Fibroblast of lung (primary cell): ENCODE results near the gene CLK4.

Experiments
- EZH2 ChIP-seq: IDR thresholded peaks from 2 replicates; pipeline ENCODE4 v1.5.1; 2012; ENCODE audit warnings: low read length, control low read depth, mild to moderate bottlenecking; ENCODE audit errors: missing control alignments
- TF ChIP-seq, protein P1 (sequence below), 2 donors: IDR thresholded peaks in 1 of 2; conservative IDR thresholded peaks in 1 of 2; 1 replicate in 1 of 2; 2 replicates in 1 of 2; pipeline ENCODE4 v1.5.1; 2011 to 2012; ENCODE audit warnings: low read length in 2 of 2, control low read depth in 1 of 2, inconsistent platforms in 1 of 2, low read depth in 1 of 2, mild to moderate bottlenecking in 1 of 2

DNA sequence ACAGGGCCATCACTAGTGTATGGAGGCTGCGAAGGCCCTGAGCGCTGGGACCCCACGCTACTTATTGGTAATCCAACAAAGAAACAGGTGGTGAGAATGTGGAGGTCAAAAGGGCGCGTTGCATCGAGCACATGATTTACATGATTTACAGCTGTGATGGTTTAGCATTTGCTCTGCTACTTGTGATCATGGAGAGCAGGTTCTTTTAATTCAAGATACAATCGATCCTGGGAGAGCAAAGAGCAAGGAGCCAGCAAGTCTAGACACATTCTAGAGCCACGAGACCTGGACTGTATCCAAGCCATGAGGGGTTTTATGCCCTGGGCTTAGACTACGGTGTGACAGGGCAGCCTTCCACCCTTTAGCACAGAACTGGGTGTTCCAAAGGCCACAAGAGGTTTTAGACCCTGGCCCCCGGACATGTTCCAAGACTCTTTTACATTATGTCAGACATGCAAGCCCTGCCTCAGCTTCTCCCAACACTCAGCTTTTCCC is 47.0 kb upstream of the CLK4 start:
- TF ChIP-seq, protein P1, sequence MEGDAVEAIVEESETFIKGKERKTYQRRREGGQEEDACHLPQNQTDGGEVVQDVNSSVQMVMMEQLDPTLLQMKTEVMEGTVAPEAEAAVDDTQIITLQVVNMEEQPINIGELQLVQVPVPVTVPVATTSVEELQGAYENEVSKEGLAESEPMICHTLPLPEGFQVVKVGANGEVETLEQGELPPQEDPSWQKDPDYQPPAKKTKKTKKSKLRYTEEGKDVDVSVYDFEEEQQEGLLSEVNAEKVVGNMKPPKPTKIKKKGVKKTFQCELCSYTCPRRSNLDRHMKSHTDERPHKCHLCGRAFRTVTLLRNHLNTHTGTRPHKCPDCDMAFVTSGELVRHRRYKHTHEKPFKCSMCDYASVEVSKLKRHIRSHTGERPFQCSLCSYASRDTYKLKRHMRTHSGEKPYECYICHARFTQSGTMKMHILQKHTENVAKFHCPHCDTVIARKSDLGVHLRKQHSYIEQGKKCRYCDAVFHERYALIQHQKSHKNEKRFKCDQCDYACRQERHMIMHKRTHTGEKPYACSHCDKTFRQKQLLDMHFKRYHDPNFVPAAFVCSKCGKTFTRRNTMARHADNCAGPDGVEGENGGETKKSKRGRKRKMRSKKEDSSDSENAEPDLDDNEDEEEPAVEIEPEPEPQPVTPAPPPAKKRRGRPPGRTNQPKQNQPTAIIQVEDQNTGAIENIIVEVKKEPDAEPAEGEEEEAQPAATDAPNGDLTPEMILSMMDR (conservative IDR thresholded peaks at IDR 0.05 in 1 of 2, IDR thresholded peaks at IDR 0.05 in 1 of 2; ENCODE audit: low read depth in 1 of 2, low read length in 2 of 2) = no peak
- TF ChIP-seq EZH2 = no peak
